ENCODE measurements around the gene PMS1.

DNA sequence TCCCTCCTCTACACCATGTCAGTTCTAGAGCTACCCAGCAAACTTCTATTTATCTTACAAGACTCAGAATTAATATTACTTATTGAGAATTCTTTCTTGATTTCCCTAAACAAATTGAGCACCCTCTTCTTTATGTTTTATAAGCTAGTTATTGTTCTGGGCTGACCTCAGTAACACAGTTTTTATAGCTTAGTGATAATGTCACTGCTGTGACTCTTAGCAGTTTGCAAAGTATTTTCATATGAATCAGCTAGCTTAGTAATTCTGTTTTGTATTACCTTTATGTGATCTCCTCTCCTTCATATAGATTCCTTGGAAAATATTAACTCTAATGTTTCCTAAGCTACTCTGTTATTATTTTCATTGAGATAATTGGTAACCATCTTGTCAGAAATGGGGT, 114.9 kb downstream of the PMS1 start:
- TF ChIP-seq SUZ12 (IDR thresholded peaks at IDR 0.05; ENCODE audit: extremely low read depth, insufficient read depth, insufficient read length): no peak
- TF ChIP-seq YY1 (IDR thresholded peaks at IDR 0.05; ENCODE audit: insufficient read depth, insufficient read length): no peak
- TF ChIP-seq ZNF274 (IDR thresholded peaks at IDR 0.05; ENCODE audit: low read depth, low read length): no peak

Data from NT2/D1 (cell line).